ENCODE results near the gene TTC39A. TPM values are rescaled to one million over a fixed set of nuclear protein-coding genes. Genes with fewer than 3 reads are reported as not detected.
A peak's percentile ranks its signal among the peaks of the same experiment; 100 is the strongest.

The TTC39A gene
- 0.12 and 0.28 TPM in 2 replicates for total RNA-seq

- no peaks in the 10 kb centered on the region for H3K9me3 Mint-ChIP-seq
- peaks cover 12% of the 10 kb centered on the region for H3K4me1 Mint-ChIP-seq
- no peak for DNase-seq
- no peaks in the 10 kb centered on the region for H3K36me3 Mint-ChIP-seq (ENCODE audit: low read depth)
- H3K4me3 Mint-ChIP-seq: peak within 1 kb of the TSS; percentile 67
- intact Hi-C loops (cut with micrococcal nuclease): no loop called here
- no peak within 1 kb of the TSS for H3K27ac Mint-ChIP-seq
- peaks cover 34% of the 10 kb centered on the region for H3K27me3 Mint-ChIP-seq
These were observed at the start of gene TTC39A for GRCh38 chr1:51330331-51331201. TTC39A (minus strand) TSS chr1:51330562; CDS start chr1:51330477, 85 bp downstream.

- intact Hi-C loops (cut with micrococcal nuclease): no loop called here
- H3K27ac Mint-ChIP-seq: no peak overlapping the region
- no peak overlapping the region for H3K4me3 Mint-ChIP-seq
- no peaks in the 10 kb centered on the region for H3K4me1 Mint-ChIP-seq
- H3K27me3 Mint-ChIP-seq: no peaks in the 10 kb centered on the region
- DNase-seq: no peak
- peaks cover 14% of the 10 kb centered on the region for H3K9me3 Mint-ChIP-seq
- peaks cover 51% of the 10 kb centered on the region for H3K36me3 Mint-ChIP-seq (ENCODE audit: low read depth)
These were observed 48.5 kb upstream of the TTC39A start for GRCh38 chr1:51378871-51379270.

- H3K27me3 Mint-ChIP-seq: no peaks in the 10 kb centered on the region
- no peak overlapping the region for H3K4me3 Mint-ChIP-seq
- H3K27ac Mint-ChIP-seq: no peak overlapping the region
- peaks cover 6% of the 10 kb centered on the region for H3K9me3 Mint-ChIP-seq
- H3K4me1 Mint-ChIP-seq: no peaks in the 10 kb centered on the region
- intact Hi-C loops (cut with micrococcal nuclease): no loop called here
- peaks cover 20% of the 10 kb centered on the region for H3K36me3 Mint-ChIP-seq (ENCODE audit: low read depth)
- no peak for DNase-seq
These were observed 43.5 kb upstream of the TTC39A start for GRCh38 chr1:51373898-51374297.

GRCh38 chr1:51372561-51372960 is 42.2 kb upstream of the TTC39A start:
- intact Hi-C loops (cut with micrococcal nuclease): no loop called here
- H3K27me3 Mint-ChIP-seq: no peaks in the 10 kb centered on the region
- peak overlapping the region; percentile 39 for H3K27ac Mint-ChIP-seq
- DNase-seq: no peak
- peaks cover 16% of the 10 kb centered on the region for H3K36me3 Mint-ChIP-seq (ENCODE audit: low read depth)
- no peaks in the 10 kb centered on the region for H3K4me1 Mint-ChIP-seq
- peaks cover 5% of the 10 kb centered on the region for H3K9me3 Mint-ChIP-seq
- no peak overlapping the region for H3K4me3 Mint-ChIP-seq

GRCh38 chr1:51369171-51369570 is 38.8 kb upstream of the TTC39A start:
- H3K4me1 Mint-ChIP-seq: no peaks in the 10 kb centered on the region
- H3K27ac Mint-ChIP-seq: no peak overlapping the region
- H3K9me3 Mint-ChIP-seq: no peaks in the 10 kb centered on the region
- no peak for DNase-seq
- peaks cover 15% of the 10 kb centered on the region for H3K36me3 Mint-ChIP-seq (ENCODE audit: low read depth)
- intact Hi-C loops (cut with micrococcal nuclease): no loop called here
- no peak overlapping the region for H3K4me3 Mint-ChIP-seq
- H3K27me3 Mint-ChIP-seq: no peaks in the 10 kb centered on the region

GRCh38 chr1:51365774-51366173 is 35.4 kb upstream of the TTC39A start:
- intact Hi-C loops (cut with micrococcal nuclease): no loop called here
- peaks cover 26% of the 10 kb centered on the region for H3K36me3 Mint-ChIP-seq (ENCODE audit: low read depth)

GRCh38 chr1:51359879-51360278 is 29.5 kb upstream of the TTC39A start:
- no peak overlapping the region for H3K4me3 Mint-ChIP-seq
- intact Hi-C loops (cut with micrococcal nuclease): no loop called here
- DNase-seq: no peak
- H3K9me3 Mint-ChIP-seq: no peaks in the 10 kb centered on the region
- H3K27me3 Mint-ChIP-seq: no peaks in the 10 kb centered on the region
- H3K27ac Mint-ChIP-seq: no peak overlapping the region
- no peaks in the 10 kb centered on the region for H3K4me1 Mint-ChIP-seq
- peaks cover 34% of the 10 kb centered on the region for H3K36me3 Mint-ChIP-seq (ENCODE audit: low read depth)

More at GRCh38 chr1:51365774-51366173, 35.4 kb upstream of the TTC39A start:
- Mint-ChIP-seq H3K27ac (no peak overlapping the region), H3K4me3 (no peak overlapping the region), H3K27me3 (no peaks in the 10 kb centered on the region), H3K9me3 (no peaks in the 10 kb centered on the region), H3K4me1 (no peaks in the 10 kb centered on the region)
- no peak for DNase-seq

GRCh38 chr1:51355382-51355781 is 25.0 kb upstream of the TTC39A start:
- no peaks in the 10 kb centered on the region for H3K4me1 Mint-ChIP-seq
- H3K4me3 Mint-ChIP-seq: no peak overlapping the region
- intact Hi-C loops (cut with micrococcal nuclease): no loop called here
- no peak for DNase-seq
- H3K36me3 Mint-ChIP-seq (ENCODE audit: low read depth): peaks cover 16% of the 10 kb centered on the region
- no peaks in the 10 kb centered on the region for H3K9me3 Mint-ChIP-seq
- H3K27ac Mint-ChIP-seq: no peak overlapping the region
- no peaks in the 10 kb centered on the region for H3K27me3 Mint-ChIP-seq

GRCh38 chr1:51354416-51354815 is 24.1 kb upstream of the TTC39A start:
- intact Hi-C loops (cut with micrococcal nuclease): no loop called here
- Mint-ChIP-seq H3K27me3 (no peaks in the 10 kb centered on the region), H3K36me3 (ENCODE audit: low read depth) (peaks cover 14% of the 10 kb centered on the region), H3K4me1 (no peaks in the 10 kb centered on the region), H3K27ac (no peak overlapping the region), H3K9me3 (no peaks in the 10 kb centered on the region), H3K4me3 (no peak overlapping the region)
- DNase-seq: no peak

GRCh38 chr1:51351907-51352306 is 21.5 kb upstream of the TTC39A start:
- H3K27ac Mint-ChIP-seq: no peak overlapping the region
- intact Hi-C loops (cut with micrococcal nuclease): no loop called here
- H3K27me3 Mint-ChIP-seq: peaks cover 8% of the 10 kb centered on the region
- no peak overlapping the region for H3K4me3 Mint-ChIP-seq
- no peak for DNase-seq
- peaks cover 14% of the 10 kb centered on the region for H3K36me3 Mint-ChIP-seq (ENCODE audit: low read depth)
- H3K4me1 Mint-ChIP-seq: no peaks in the 10 kb centered on the region
- H3K9me3 Mint-ChIP-seq: no peaks in the 10 kb centered on the region

GRCh38 chr1:51349862-51350261 is 19.5 kb upstream of the TTC39A start:
- H3K27me3 Mint-ChIP-seq: peaks cover 25% of the 10 kb centered on the region

GRCh38 chr1:51348147-51348527 is 17.8 kb upstream of the TTC39A start:
- no peak overlapping the region for H3K27ac Mint-ChIP-seq
- no peaks in the 10 kb centered on the region for H3K4me1 Mint-ChIP-seq
- H3K36me3 Mint-ChIP-seq (ENCODE audit: low read depth): no peaks in the 10 kb centered on the region
- H3K27me3 Mint-ChIP-seq: peaks cover 39% of the 10 kb centered on the region
- no peak for DNase-seq
- no peaks in the 10 kb centered on the region for H3K9me3 Mint-ChIP-seq
- H3K4me3 Mint-ChIP-seq: no peak overlapping the region
- intact Hi-C loops (cut with micrococcal nuclease): no loop called here

More at GRCh38 chr1:51349862-51350261, 19.5 kb upstream of the TTC39A start:
- intact Hi-C loops (cut with micrococcal nuclease): no loop called here
- DNase-seq: no peak
- H3K27ac Mint-ChIP-seq: no peak overlapping the region
- H3K4me1 Mint-ChIP-seq: no peaks in the 10 kb centered on the region
- H3K4me3 Mint-ChIP-seq: no peak overlapping the region
- H3K9me3 Mint-ChIP-seq: no peaks in the 10 kb centered on the region
- peaks cover under 1% of the 10 kb centered on the region for H3K36me3 Mint-ChIP-seq (ENCODE audit: low read depth)

- no peak overlapping the region for H3K4me3 Mint-ChIP-seq
- no peaks in the 10 kb centered on the region for H3K36me3 Mint-ChIP-seq (ENCODE audit: low read depth)
- H3K4me1 Mint-ChIP-seq: no peaks in the 10 kb centered on the region
- H3K27me3 Mint-ChIP-seq: peaks cover 44% of the 10 kb centered on the region
- DNase-seq: no peak
- intact Hi-C loops (cut with micrococcal nuclease): no loop called here
- H3K27ac Mint-ChIP-seq: no peak overlapping the region
- H3K9me3 Mint-ChIP-seq: no peaks in the 10 kb centered on the region
These were observed 17.2 kb upstream of the TTC39A start for GRCh38 chr1:51347398-51348146.
